ENCODE measurements around the gene DIP2C.
"Not testable (repeated sequence)": the region's sequence is repeated elsewhere in the genome, so short reads cannot be mapped to it uniquely, and the experiment has no call there.

DIP2C gene

DNA sequence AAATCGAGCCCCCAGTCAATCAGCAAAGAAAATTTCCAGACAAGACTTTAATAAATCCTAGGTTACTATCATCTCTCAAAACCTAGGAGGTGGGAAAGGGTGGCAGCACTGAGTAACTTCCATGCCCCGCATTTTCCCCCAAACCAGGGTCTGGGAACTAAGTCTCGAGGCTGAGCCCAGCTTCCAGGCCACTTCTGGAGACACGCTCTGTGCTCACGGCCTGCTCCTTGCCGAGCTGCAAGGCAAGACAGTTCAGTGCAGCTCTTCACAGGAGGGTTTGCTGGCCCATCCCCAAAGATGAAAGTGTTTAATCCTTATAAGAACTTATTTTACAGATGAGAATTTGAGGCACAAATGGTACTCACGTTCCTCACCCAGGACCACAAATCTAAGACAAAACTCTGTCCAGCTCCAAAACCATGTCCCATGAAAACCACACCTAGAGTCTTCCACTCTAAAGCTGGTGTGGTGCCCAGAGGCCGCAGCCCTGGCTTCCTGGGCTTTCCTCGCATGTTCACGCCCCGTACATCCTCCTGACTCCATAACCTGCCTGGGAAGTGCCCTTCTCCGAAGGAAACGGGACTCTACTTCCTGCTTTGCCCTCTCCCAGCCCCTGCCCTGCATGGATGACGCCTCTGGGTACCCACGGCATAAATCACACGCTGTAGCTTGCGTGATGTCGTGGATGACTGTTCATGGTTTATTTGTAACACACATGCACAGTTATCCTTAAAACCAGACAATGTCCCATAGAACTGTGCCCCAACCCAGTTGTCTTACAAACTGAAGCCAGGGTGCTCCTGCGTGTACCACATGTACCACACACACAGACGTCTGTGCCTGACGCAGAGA, 201.2 kb downstream of the DIP2C start:
- no peak for DNase-seq

DNA sequence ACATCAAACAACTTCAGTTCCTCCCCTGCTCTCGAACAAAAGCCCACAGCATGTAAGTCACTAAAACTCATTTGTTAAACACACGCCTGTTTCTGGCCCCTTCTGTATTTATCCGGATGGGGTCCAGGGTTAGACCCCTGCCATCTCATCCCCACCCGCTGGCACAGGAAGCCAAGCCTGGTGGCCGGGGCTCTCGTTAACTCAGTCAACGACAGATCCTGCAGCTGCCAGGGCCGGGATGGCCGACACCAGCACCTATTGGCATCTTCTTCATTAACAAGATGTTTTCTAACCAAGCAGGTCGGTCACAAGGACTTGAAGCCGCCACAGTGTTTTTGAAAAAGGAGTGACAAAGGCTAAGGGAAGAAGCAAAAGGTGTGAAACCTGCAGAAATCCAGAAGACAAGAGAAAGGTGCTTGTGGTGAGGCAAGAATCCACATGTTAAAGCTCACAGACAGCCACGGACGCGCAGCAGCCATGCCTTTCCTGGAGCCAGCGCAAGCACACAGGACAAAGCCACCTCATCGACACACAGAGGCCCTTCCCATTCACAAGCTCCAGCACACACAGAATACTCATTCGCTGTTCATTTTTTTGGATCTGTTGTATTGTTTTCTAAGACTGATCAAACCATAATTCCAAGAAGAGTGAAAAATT, 202.7 kb downstream of the DIP2C start:
- DNase-seq = no peak

- DNase-seq = no peak
Observed at GRCh38 chr10:486206-486605, 203.3 kb downstream of the DIP2C start.

GRCh38 chr10:485776-486175, 203.7 kb downstream of the DIP2C start:
- DNase-seq = no peak

DNA sequence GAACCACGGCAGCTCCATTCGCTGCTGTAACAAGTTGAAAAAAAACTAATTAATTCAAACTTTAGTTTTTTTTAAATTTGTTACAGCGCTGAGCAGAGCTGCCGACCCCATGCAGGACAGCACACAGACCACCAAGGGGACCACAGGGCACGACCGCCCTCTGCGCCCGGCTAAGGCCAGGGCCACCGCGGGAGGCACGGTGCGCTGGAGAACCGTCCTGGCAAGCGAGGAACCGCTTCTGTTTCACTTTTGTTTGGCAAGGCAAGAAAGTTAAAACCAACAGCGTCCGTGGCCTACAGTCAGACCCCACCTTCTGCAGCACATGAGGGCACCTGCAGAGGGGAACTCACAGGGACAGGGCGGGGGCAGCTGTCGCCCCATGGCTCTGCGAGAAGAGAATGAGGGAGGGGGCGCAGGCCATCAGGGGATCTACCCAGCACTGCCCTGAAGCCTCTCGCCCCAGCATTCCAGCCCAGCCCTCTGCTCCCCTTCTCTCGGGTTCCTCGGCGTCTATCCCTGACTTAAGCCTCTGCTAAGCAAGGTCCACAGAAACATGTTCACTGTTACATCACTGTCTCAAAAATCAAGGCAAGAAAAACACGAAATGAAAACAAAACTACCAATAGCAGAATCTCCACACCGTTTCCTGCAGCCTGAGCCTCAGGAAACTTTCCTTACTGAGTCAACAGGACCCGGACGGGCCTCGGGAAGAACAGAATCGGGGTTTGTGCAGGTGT, 204.4 kb downstream of the DIP2C start:
- DNase-seq = no peak

- DNase-seq = no peak
Observed at GRCh38 chr10:484441-484924, 205.0 kb downstream of the DIP2C start.

DNA sequence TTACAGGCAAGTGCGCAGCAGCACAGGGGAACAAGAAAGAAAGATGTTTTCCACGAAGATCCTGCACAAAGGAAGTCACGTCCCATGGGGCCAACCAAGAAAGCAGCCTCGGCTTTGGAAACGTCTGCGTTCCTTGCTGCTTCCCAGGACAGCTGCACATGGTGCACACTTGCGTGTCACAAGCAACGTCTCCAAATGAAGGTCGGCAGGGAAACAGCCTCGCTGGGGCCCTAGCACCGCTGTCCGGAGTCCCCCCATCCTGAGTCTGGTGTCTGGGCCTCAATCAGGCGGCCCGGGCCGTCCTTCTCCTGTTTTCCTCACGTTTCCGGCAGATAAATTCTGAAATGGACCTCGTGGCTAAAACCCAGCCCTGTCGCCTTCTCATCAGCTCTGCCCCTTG, 206.2 kb downstream of the DIP2C start:
- DNase-seq = no peak

DNA sequence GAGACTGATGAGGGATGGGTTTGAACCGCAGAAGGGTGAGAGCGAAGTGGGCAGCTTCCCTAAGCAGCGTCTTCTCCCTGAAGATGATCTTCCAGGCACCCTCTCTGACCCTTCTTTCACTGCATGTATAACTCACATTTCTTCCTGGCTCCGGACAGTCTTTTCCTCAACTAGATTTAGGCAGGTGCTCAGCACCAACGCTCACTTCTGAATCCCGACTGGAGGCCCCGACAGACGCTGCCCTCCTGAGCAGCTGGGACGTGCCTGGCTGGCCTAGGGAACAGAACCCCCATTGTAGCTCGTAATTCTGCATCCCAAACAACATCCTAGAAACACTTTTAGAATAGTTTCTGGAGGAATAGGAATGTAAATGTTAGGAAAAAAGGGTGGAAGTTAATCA, 206.6 kb downstream of the DIP2C start:
- no peak for DNase-seq

DNA sequence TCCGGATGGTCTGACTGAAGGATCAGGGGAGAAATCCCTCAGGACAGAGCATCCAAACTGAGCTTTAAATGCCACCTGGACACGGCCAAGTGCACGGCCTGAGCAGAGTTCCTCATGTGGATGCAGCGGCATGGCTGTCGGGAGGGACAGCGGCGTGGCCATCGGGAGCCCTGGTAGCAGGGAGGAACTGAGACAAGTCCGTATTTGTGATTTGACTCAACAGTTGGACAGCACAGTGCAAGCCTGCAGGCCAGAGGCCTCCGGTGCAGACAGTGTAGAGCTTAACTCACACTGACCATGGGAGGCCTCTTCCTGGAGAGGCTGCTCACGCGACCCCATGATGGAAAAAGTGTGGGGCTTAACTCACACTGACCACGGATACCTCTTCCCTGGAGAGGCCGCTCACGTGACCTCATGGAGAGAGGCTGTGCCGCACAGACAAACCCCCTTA, 207.4 kb downstream of the DIP2C start:
- no peak for DNase-seq

DNA sequence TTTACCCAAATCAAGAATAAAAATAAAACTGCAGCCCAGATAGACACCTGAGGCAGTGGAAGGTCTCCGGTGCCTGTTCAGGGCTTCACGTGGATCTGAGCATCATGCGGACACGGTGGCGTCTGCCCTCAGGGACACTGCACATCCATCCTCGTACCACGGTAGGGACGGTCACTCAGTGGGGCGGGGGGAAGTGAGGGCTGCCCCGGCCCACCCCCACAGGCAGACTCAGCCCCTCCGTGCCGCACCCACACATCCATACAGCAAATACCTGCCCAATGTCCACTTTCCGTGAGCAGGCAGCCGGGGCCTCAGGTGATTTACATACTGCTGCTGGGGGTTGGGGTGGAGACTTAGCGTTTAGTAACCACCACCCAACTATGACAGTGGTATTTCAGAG, 207.8 kb downstream of the DIP2C start:
- no peak for DNase-seq

DNA sequence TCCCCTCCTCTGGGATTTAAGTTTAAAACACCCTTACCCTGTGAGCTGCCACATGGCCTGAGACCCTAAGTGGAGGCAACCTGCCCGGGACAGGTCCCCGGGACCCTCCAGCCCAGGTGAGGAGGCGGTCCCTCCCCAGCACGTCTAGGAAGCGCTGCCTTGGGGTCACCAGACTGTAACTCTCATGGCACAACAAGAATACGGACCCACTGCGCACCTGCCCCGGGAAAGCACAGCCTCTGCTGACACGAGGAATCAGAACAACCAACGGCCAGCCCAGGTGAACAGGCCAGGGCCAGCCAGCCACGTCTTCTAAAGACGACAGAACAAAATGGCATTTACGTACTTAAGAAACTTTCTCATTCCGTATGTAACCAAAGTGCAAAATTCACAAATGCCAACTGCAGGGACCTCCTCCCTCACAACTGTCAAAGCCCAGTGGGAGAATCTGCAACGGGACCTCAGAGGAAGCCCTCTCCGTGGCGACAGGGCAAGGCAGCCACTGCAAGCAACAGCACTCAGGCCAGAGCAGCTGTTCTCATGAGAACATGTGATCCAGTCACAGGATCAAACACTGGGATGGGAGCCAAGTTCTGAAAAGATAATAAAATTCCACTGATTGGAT, 208.4 kb downstream of the DIP2C start:
- peak; percentile 27 for DNase-seq

DNA sequence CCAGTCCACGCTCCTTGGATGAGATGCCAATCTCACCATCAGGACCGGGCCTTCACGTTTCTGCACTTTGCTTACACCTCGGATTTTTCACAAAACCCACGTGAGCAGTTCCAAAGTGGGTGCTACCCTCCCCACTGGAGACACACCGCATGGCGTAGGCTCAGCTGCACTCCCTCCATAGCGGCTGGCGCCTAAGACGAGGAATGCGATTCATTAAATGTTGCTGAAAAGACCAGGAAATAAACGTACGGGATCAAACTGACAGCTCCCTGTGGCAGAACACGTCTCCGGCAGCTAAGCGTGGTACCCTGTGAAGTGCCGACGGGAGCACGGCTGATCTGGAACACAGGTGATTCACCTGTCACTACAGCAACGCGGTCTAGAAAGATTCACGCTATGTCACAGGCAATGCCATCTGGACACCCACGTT, 209.0 kb downstream of the DIP2C start:
- no peak for DNase-seq

DNA sequence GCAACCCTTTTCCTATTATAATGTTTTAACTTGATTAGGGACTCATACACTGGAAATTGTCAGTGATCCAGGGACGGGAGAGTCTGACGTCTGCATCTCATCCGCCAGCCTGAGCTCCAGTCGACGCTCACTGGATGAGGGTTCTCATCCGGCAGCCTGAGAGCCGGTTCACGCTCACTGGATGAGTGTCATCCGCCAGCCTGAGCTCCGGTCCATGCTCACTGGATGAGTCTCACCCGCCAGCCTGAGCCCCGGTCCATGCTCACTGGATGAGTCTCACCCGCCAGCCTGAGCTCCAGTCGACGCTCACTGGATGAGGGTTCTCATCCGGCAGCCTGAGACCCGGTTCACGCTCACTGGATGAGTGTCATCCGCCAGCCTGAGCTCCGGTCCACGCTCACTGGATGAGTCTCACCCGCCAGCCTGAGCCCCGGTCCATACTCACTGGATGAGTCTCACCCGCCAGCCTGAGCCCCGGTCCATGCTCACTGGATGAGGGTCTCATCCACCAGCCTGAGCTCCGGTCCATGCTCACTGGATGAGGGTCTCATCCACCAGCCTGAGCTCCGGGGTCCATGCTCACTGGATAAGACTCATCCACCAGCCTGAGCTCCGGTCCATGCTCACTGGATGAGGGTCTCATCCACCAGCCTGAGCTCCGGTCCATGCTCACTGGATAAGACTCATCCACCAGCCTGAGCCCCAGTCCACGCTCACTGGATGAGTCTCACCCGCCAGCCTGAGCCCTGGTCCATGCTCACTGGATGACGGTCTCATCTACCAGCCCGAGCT, 209.6 kb downstream of the DIP2C start:
- not testable (repeated sequence) for DNase-seq

DNA sequence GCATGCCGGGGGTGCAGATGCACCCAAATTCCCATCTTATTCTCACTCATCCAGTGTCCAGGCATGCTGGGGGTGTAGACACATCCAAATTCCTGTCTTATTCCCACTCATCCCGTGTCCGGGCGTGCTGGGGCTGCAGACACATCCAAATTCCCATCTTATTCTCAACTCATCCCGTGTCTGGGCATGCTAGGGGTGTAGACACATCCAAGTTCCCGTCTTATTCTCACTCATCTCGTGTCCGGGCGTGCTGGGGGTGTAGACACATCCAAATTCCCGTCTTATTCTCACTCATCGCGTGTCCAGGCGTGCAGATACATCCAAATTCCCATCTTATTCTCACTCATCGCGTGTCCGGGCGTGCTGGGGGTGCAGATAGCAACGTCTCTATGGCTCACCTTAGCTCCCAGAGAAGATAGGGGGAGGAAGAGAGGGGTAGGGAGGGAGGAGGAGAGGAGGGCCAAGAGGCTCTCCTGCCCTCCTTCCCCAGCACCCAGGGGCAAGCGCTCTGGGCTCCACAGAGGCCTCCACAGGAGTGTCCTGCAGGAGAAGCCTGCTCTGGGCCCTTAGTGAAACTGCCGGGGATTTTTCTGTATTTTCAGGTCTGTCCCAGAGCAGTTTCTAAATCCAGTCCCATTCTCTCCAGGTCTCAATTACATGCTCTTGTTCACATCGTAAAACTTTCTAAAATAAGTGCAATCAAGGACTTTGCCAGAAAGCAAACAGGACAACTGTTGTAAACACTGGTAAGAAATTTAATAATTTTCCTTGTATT, 210.8 kb downstream of the DIP2C start:
- no peak for DNase-seq

DNA sequence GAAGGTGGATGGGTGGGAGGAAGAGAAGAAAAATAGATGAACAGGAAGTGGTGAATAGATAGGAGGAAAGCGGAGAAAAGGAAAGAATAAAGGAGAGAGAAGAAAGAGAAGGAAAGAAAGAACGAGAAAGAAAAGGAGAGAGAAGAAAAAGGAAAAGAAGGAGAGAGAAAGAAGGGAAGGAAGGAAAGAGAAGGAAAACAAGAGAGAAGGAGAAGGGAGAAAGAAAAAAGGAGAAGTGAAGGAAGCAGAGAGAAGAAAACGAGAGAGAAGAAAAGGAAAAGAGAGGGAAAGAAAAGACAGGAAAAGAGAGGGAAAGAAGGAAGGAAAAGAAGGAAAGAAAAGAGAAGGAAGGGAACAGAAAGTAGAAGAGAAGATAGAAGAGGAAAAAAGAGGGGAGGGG, 211.8 kb downstream of the DIP2C start:
- DNase-seq = no peak

DNA sequence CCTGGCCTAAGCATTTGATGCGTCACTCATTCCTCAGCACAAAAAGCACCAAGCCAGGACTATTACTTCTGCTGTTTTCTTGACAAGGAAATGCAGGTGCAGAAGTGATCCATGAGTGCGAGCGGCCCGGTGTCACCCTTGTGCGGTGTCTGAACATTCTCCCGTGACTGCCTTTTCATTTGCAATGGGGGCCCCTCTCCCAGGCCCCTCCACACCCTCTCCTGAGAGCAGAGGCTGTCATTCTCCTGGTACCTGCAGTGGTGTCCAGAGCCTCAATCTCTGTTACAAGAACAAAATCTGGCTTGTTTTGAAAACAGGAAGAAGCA, 213.1 kb downstream of the DIP2C start:
- no peak for DNase-seq

DNA sequence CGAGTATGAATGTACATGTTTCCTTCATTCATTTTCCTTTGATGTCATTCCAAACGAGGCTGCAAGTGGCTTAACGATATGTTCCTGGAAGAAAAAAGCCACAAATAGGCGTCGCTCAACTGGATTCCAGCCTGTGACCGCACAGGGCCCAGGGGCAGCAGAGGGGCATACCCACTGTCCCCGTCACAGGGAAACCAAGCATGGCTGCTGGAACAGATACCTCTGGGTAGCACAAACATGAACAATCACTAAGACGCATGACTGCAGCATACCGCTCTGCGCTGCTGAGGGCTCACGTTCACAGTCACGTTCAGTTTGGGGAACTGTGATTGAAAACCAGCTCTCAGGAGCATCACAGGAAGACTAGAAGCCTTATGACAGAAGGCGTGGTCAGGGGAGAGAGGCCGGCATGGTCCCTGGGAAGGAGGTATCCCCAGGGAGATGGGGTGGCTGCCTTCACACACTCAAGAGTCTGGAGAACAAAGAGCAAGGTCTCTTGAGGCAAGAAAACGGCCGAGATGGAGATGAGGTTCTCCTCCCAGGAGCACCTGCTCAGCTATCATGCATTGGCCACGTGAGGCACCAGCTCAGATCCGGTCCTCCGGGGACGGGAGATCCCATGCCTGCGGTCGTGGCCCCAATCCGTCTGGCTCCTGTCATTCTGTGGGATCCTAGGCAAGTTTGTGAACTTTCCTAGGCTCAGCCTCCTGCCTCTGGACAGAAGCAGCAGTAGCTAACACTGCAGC, 213.6 kb downstream of the DIP2C start:
- DNase-seq = no peak

- DNase-seq = no peak
Observed at GRCh38 chr10:474946-475345, 214.5 kb downstream of the DIP2C start.

GRCh38 chr10:474406-474805, 215.1 kb downstream of the DIP2C start:
- DNase-seq = no peak

- DNase-seq = no peak
Observed at GRCh38 chr10:472241-472910, 217.1 kb downstream of the DIP2C start.
